C4-2B (cell line): ENCODE data around the gene C8A.

ENCODE experiments used
- CTCF ChIP-seq: fragments of 450-650 bp; conservative IDR thresholded peaks from 2 replicates; pipeline ENCODE4 v1.5.1; 2017; ENCODE audit warnings: mild to moderate bottlenecking
- ZFX ChIP-seq: fragments of 450-650 bp; IDR thresholded peaks from 2 replicates; pipeline ENCODE4 v1.6.1; 2017

GRCh38 chr1:56890229-56890628, 35.6 kb downstream of the C8A start:
- TF ChIP-seq CTCF (no peak), ZFX (no peak)
